Astrocyte (in vitro differentiated cells and primary cell): ENCODE data around the gene ZDHHC14.

Source experiments
- EZH2 ChIP-seq: IDR thresholded peaks from 2 replicates; pipeline ENCODE4 v1.6.1; 2012; ENCODE audit warnings: mild to moderate bottlenecking, low read length, inconsistent platforms; ENCODE audit not compliant: insufficient read depth
- TF ChIP-seq, protein P1 (sequence below): IDR thresholded peaks from 2 replicates; pipeline ENCODE4 v1.5.1; 2011; ENCODE audit warnings: low read depth, mild to moderate bottlenecking, inconsistent platforms, low read length, moderate library complexity; ENCODE audit not compliant: insufficient read depth

DNA sequence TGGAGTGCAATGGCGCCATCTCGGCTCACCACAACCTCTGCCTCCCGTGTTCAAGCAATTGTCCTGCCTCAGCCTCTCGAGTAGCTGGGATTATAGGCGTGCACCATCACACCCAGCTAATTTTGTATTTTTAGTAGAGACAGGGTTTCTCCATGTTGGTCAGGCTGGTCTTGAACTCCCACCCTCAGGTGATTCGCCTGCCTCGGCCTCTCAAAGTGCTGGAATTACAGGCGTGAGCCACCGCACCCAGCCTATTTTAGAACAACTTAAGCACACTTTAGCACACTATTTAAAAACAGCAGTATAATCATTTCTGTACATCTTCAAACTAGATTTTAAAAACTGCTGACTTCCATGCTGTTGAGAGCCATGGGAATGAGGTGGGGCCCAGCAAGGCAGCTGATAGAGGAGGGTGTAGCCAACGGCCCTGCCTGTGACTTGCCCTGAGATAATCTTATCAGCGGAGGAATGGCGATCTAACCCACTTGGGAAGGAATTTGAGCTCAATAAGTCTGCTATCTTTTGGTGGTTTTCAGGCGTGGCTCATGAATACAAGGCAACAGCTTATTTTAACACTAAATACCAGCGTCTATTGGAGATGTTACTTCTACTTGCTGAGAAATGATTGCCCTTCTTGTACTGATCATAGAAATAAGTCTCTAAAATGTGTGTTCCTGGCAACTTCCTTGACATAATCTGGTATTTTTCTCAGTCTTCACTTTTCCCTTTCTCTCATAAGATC is 12.1 kb downstream of the ZDHHC14 start:
- TF ChIP-seq, protein P1, sequence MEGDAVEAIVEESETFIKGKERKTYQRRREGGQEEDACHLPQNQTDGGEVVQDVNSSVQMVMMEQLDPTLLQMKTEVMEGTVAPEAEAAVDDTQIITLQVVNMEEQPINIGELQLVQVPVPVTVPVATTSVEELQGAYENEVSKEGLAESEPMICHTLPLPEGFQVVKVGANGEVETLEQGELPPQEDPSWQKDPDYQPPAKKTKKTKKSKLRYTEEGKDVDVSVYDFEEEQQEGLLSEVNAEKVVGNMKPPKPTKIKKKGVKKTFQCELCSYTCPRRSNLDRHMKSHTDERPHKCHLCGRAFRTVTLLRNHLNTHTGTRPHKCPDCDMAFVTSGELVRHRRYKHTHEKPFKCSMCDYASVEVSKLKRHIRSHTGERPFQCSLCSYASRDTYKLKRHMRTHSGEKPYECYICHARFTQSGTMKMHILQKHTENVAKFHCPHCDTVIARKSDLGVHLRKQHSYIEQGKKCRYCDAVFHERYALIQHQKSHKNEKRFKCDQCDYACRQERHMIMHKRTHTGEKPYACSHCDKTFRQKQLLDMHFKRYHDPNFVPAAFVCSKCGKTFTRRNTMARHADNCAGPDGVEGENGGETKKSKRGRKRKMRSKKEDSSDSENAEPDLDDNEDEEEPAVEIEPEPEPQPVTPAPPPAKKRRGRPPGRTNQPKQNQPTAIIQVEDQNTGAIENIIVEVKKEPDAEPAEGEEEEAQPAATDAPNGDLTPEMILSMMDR = no peak
- TF ChIP-seq EZH2 = no peak
